Upper lobe of right lung (tissue), 1 donor: ENCODE results near the gene CLDN10. TPM values are rescaled to one million over a fixed set of nuclear protein-coding genes. Genes with fewer than 3 reads are reported as not detected.

ENCODE experiments used
- ATAC-seq: fragments of 200-7000 bp; cut with Tn5 transposase; one replicate; pipeline ENCODE4 v1.9.1; 2020; ENCODE audit warnings: mild to moderate bottlenecking, moderate library complexity
- DNase-seq: peaks from one replicate; pipeline ENCODE4 v3.0.0-alpha.2; 2020
- H3K27ac ChIP-seq: fragments of 200-600 bp; one replicate; pipeline ENCODE4 v1.8.0; 2022
- H3K27me3 ChIP-seq: fragments of 200-600 bp; one replicate; pipeline ENCODE4 v1.8.0; 2022; ENCODE audit warnings: mild to moderate bottlenecking
- H3K36me3 ChIP-seq: fragments of 200-600 bp; one replicate; pipeline ENCODE4 v1.8.0; 2022
- H3K4me1 ChIP-seq: fragments of 200-600 bp; one replicate; pipeline ENCODE4 v1.8.0; 2022
- H3K4me3 ChIP-seq: fragments of 200-600 bp; one replicate; pipeline ENCODE4 v1.8.0; 2022; ENCODE audit warnings: mild to moderate bottlenecking
- H3K9me3 ChIP-seq: fragments of 200-600 bp; one replicate; pipeline ENCODE4 v1.8.0; 2022
- CTCF ChIP-seq: fragments of 200-600 bp; IDR thresholded peaks from one replicate; pipeline ENCODE4 v1.8.0; 2022; ENCODE audit warnings: antibody characterized with exemption
- intact Hi-C: fragments of 100-400 bp; cut with DNase I; formaldehyde crosslinking; loops from one replicate; pipeline ENCODE4 v1.11.0; 2022
- total RNA-seq: library from RNA; stranded (reverse); fragmentation: NEBNext Ultra II Directional; extraction: Animal tissue kit (Norgen Biotek cat#: 25700); gene quantifications from one replicate; pipeline ENCODE4 v1.2.1, GENCODE V29; 2021
- donor health status: DM: no; HTN: yes; CAD: no; lungs with severe emphysema.

CLDN10 gene
- total RNA-seq, 1 donor from 2014 or later, result 2.2 TPM

- no peaks in the 10 kb centered on the region for H3K4me1 ChIP-seq
- no peak overlapping the region for H3K4me3 ChIP-seq
- TF ChIP-seq CTCF, result no peak
- H3K9me3 ChIP-seq, result no peaks in the 10 kb centered on the region
- H3K27ac ChIP-seq, result no peak overlapping the region
- intact Hi-C loops, result no loop called here
- H3K27me3 ChIP-seq, result no peaks in the 10 kb centered on the region
- no peaks in the 10 kb centered on the region for H3K36me3 ChIP-seq
- DNase-seq (no peak), ATAC-seq (no peak)
Observed at GRCh38 chr13:95579303-95579702, 26.8 kb downstream of the CLDN10 start.

GRCh38 chr13:95585867-95586266 lies 33.3 kb downstream of the CLDN10 start:
- no peaks in the 10 kb centered on the region for H3K36me3 ChIP-seq
- no peaks in the 10 kb centered on the region for H3K9me3 ChIP-seq
- TF ChIP-seq CTCF, result no peak
- H3K4me1 ChIP-seq, result no peaks in the 10 kb centered on the region
- intact Hi-C loops, result no loop called here
- no peak for DNase-seq
- no peaks in the 10 kb centered on the region for H3K27me3 ChIP-seq
- no peak overlapping the region for H3K27ac ChIP-seq
- H3K4me3 ChIP-seq, result no peak overlapping the region
- no peak for ATAC-seq

- H3K27me3 ChIP-seq, result no peaks in the 10 kb centered on the region
- no peaks in the 10 kb centered on the region for H3K36me3 ChIP-seq
- DNase-seq, result no peak
- H3K4me3 ChIP-seq, result no peak overlapping the region
- intact Hi-C loops, result no loop called here
- H3K9me3 ChIP-seq, result no peaks in the 10 kb centered on the region
- no peaks in the 10 kb centered on the region for H3K4me1 ChIP-seq
- TF ChIP-seq CTCF, result no peak
- ATAC-seq, result no peak
- H3K27ac ChIP-seq, result no peak overlapping the region
Observed at GRCh38 chr13:95588134-95588533, 35.6 kb downstream of the CLDN10 start.

- Histone ChIP-seq H3K27me3 (no peaks in the 10 kb centered on the region), H3K4me1 (no peaks in the 10 kb centered on the region), H3K36me3 (no peaks in the 10 kb centered on the region), H3K9me3 (no peaks in the 10 kb centered on the region), H3K4me3 (no peak overlapping the region), H3K27ac (no peak overlapping the region)
- intact Hi-C loops, result no loop called here
- DNase-seq (no peak), ATAC-seq (no peak)
- no peak for TF ChIP-seq CTCF
Observed at GRCh38 chr13:95588721-95589120, 36.2 kb downstream of the CLDN10 start.

GRCh38 chr13:95593462-95593861 lies 40.9 kb downstream of the CLDN10 start:
- intact Hi-C loops, result no loop called here
- no peaks in the 10 kb centered on the region for H3K9me3 ChIP-seq
- H3K4me3 ChIP-seq, result no peak overlapping the region
- H3K27me3 ChIP-seq, result no peaks in the 10 kb centered on the region
- no peaks in the 10 kb centered on the region for H3K36me3 ChIP-seq
- TF ChIP-seq CTCF, result no peak
- ATAC-seq (no peak), DNase-seq (no peak)
- H3K4me1 ChIP-seq, result no peaks in the 10 kb centered on the region
- no peak overlapping the region for H3K27ac ChIP-seq

GRCh38 chr13:95596701-95597100 lies 44.2 kb downstream of the CLDN10 start:
- DNase-seq (no peak), ATAC-seq (no peak)
- Histone ChIP-seq H3K9me3 (no peaks in the 10 kb centered on the region), H3K36me3 (no peaks in the 10 kb centered on the region), H3K4me3 (no peak overlapping the region), H3K27me3 (no peaks in the 10 kb centered on the region), H3K27ac (no peak overlapping the region), H3K4me1 (no peaks in the 10 kb centered on the region)
- TF ChIP-seq CTCF, result no peak
- intact Hi-C loops, result no loop called here
